A673 (cell line): ENCODE data around the gene C3orf33. TPM values are rescaled to one million over a fixed set of nuclear protein-coding genes. Genes with fewer than 3 reads are reported as not detected.
"Not testable (repeated sequence)": the region's sequence is repeated elsewhere in the genome, so short reads cannot be mapped to it uniquely, and the experiment has no call there.

Experiments
- BruUV-seq: library from RNA; stranded (reverse); fragments of 400-500 nt; replicated peaks from 2 replicates; lab custom pipeline; 2021; lab: Mats Ljungman, UMichigan
- CTCF ChIA-PET: fragments of 300-600 bp; sonication (Branson Sonifier 250); formaldehyde crosslinking; loops from one replicate; lab custom pipeline; 2022; ENCODE audit warnings: antibody characterized with exemption; lab: Charles Lee
- POLR2A ChIA-PET: fragments of 300-600 bp; sonication (Branson Sonifier 250); formaldehyde crosslinking; loops from one replicate; lab custom pipeline; 2022; ENCODE audit warnings: antibody characterized with exemption; ENCODE audit not compliant: low non-redundant PET; lab: Charles Lee
- DNase-seq: peaks from one replicate; pipeline ENCODE4 v3.0.0-alpha.2; 2015; ENCODE audit warnings: low spot score
- H3K27ac ChIP-seq: fragments of 200-600 bp; sonication (generic); 2 replicates; pipeline ENCODE4 v1.5.1; 2016; ENCODE audit warnings: mixed run types, low read depth, mild to moderate bottlenecking, mixed read lengths, antibody characterized with exemption, low read length; ENCODE audit not compliant: poor library complexity, severe bottlenecking
- H3K27me3 ChIP-seq: fragments of 200-600 bp; sonication (generic); replicated peaks from 2 replicates; pipeline ENCODE4 v1.6.1; 2017; ENCODE audit warnings: mixed run types, low read depth, mild to moderate bottlenecking, mixed read lengths, antibody characterized with exemption, low read length; ENCODE audit not compliant: insufficient read depth, poor library complexity
- H3K36me3 ChIP-seq: fragments of 200-600 bp; sonication (generic); 2 replicates; pipeline ENCODE4 v1.6.1; 2016; ENCODE audit warnings: mixed run types, mild to moderate bottlenecking, mixed read lengths, antibody characterized with exemption, low read length; ENCODE audit not compliant: insufficient read depth, poor library complexity, severe bottlenecking
- H3K4me1 ChIP-seq: fragments of 200-600 bp; sonication (generic); 2 replicates; pipeline ENCODE4 v1.6.1; 2017; ENCODE audit warnings: mixed run types, mild to moderate bottlenecking, mixed read lengths, antibody characterized with exemption, low read length; ENCODE audit not compliant: insufficient read depth, poor library complexity, severe bottlenecking
- H3K4me3 ChIP-seq: fragments of 200-600 bp; sonication (generic); 2 replicates; pipeline ENCODE4 v1.5.1; 2016; ENCODE audit warnings: low read depth, mixed run types, mild to moderate bottlenecking, mixed read lengths, low read length; ENCODE audit not compliant: poor library complexity, severe bottlenecking
- H3K9me3 ChIP-seq: fragments of 200-600 bp; sonication (generic); 2 replicates; pipeline ENCODE4 v1.6.1; 2016; ENCODE audit warnings: mixed run types, low read depth, mild to moderate bottlenecking, mixed read lengths, antibody characterized with exemption, low read length; ENCODE audit not compliant: poor library complexity, severe bottlenecking
- EZH2 ChIP-seq: fragments of 200-600 bp; sonication (generic); IDR thresholded peaks from 2 replicates; pipeline ENCODE4 v1.6.1; 2017; ENCODE audit warnings: borderline replicate concordance, low read depth, mild to moderate bottlenecking, mixed read lengths, antibody characterized with exemption, low read length; ENCODE audit not compliant: poor library complexity, severe bottlenecking
- intact Hi-C: fragments of 100-400 bp; cut with micrococcal nuclease; formaldehyde crosslinking; loops from one replicate; pipeline ENCODE4 v1.10.0; 2022; ENCODE audit not compliant: unreplicated experiment
- total RNA-seq: library from RNA; stranded (reverse); gene quantifications from 2 replicates; pipeline ENCODE4 v1.2.3, GENCODE V29; 2021
- TF ChIP-seq, protein P1 (sequence below): fragments of 300-800, 200-600 bp; sonication (generic); conservative IDR thresholded peaks from 2 replicates; pipeline ENCODE4 v1.5.1; 2017; ENCODE audit warnings: low read depth, mild to moderate bottlenecking, antibody characterized with exemption, low read length, moderate library complexity, mixed read lengths

C3orf33 gene
- total RNA-seq, 1 experiment from 2014 or later, result 2.9 TPM

DNA sequence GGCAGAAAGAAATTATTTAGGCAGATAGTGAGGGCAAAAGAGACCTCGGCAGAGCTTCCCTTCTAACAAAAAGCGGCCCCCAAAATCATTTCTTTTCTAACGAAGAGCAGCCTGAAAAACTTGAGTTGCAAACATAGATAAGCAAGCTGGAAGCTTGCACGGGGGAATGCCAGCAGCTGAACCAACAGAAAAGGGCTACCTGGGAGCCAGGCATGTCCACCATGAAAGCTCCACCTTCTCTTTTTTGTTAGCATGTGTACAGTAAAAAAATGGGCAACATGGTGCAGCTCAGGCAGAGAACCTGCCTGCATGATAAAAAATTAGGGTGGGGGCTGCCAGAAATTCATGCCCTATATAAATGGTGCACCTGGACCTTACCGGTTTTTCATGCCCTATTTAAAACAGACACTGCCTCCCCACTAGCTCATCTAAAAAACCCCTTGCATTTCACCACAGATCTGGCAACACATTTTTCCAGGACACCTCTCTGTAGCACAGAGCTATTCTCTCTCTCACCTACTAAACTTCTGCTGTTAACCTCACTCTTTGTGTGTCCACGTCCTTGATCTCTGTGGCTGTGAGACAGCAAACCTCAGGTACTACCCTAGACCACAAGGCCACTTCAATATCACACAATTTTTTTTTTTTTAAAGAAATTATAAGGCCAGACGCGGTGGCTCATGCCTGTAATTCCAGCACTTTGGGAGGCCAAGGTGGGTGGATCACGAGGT, 29.4 kb upstream of the C3orf33 start:
- CTCF ChIA-PET, result no interaction called here
- BruUV-seq, result no TSS peak

DNA sequence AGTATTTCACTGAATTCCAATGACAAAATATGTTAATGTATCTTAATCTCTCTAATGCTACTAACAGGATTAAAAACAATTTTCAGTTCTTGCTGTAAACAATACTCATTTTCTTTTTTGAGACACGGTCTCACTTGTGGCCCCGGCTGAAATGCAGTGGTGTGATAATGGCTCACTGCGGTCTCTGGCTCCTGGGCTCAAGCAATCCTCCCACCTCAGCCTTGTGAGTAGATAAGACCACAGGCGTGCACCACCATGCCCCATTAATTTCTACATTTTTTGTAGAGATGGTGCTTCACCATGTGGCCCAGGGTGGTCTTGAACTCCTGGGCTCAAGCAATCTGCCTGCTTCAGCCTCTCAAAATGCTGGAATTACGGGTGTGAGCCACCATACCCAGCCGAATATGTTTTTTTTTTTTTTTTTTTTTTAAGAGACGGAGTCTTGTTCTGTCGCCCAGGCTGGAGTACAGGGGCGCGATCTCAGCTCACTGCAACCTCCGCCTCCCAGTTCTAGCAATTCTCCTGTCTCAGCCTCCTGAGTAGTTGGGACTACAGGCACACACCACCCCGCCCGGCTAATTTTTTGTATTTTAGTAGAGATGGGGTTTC, 22.5 kb upstream of the C3orf33 start:
- BruUV-seq, H3K4me1 ChIP-seq, POLR2A ChIA-PET, H3K9me3 ChIP-seq, H3K27ac ChIP-seq, intact Hi-C loops, H3K27me3 ChIP-seq, CTCF ChIA-PET, H3K4me3 ChIP-seq, DNase-seq, H3K36me3 ChIP-seq: not testable (repeated sequence)

More for the DNA sequence above, 29.4 kb upstream of the C3orf33 start:
- TF ChIP-seq EZH2, result no peak
- TF ChIP-seq, protein P1, sequence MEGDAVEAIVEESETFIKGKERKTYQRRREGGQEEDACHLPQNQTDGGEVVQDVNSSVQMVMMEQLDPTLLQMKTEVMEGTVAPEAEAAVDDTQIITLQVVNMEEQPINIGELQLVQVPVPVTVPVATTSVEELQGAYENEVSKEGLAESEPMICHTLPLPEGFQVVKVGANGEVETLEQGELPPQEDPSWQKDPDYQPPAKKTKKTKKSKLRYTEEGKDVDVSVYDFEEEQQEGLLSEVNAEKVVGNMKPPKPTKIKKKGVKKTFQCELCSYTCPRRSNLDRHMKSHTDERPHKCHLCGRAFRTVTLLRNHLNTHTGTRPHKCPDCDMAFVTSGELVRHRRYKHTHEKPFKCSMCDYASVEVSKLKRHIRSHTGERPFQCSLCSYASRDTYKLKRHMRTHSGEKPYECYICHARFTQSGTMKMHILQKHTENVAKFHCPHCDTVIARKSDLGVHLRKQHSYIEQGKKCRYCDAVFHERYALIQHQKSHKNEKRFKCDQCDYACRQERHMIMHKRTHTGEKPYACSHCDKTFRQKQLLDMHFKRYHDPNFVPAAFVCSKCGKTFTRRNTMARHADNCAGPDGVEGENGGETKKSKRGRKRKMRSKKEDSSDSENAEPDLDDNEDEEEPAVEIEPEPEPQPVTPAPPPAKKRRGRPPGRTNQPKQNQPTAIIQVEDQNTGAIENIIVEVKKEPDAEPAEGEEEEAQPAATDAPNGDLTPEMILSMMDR, result no peak
- no peaks in the 10 kb centered on the region for H3K9me3 ChIP-seq
- H3K36me3 ChIP-seq, result peaks cover 5% of the 10 kb centered on the region
- intact Hi-C loops, result no loop called here
- POLR2A ChIA-PET, result no interaction called here
- no peak for DNase-seq
- H3K4me3 ChIP-seq, result no peak overlapping the region
- H3K4me1 ChIP-seq, result no peaks in the 10 kb centered on the region
- H3K27ac ChIP-seq, result no peak overlapping the region
- no peaks in the 10 kb centered on the region for H3K27me3 ChIP-seq

DNA sequence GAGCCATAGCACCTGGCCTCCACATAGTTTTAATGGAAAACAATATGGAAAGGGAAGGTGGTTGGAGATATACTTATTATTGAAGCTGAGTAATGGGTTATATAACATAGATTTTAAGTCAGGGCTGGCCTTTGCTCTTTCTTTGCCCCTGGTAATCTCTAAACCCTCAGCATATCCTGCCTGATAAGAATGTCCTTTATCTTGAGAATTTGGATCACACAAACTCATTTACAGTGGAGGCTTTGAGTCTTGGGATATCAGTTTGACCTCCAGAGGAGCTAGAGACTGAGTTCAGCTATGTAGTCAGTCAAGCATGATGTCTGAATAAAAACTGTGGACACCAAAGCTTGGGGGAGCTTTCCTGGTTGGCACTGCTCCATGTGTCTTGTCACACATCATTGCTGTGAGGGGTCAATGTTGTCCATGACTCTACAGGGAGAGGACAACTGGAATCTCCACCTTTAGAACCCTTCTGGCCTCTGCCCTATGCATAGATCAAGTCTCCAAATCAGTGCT, 9.0 kb upstream of the C3orf33 start:
- H3K27me3 ChIP-seq, result no peaks in the 10 kb centered on the region
- intact Hi-C loops, result loop anchor here (5.0 kb wide), 1 partner anchor 67 kb away; no protein-coding TSS in a partner anchor
- no peak for TF ChIP-seq EZH2
- TF ChIP-seq, protein P1, result no peak
- no peaks in the 10 kb centered on the region for H3K36me3 ChIP-seq
- ChIA-PET POLR2A (no interaction called here), CTCF (no interaction called here)
- no peak overlapping the region for H3K27ac ChIP-seq
- H3K9me3 ChIP-seq, result no peaks in the 10 kb centered on the region
- no peaks in the 10 kb centered on the region for H3K4me1 ChIP-seq
- H3K4me3 ChIP-seq, result no peak overlapping the region
- BruUV-seq, result no TSS peak
- no peak for DNase-seq

DNA sequence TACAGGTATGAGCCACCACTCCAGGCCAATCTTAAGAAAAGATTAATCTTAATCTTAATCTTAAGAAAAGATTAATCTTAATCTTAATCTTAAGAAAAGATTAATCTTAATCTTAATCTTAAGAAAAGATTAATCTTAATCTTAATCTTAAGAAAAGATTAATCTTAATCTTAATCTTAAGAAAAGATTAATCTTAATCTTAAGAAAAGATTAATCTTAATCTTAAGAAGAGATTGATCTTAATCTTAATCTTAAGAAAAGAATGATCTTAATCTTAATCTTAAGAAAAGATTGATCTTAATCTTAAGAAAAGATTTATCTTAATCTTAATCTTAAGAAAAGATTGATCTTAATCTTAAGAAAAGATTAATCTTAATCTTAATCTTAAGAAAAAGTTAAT, 7.1 kb upstream of the C3orf33 start:
- CTCF ChIA-PET, result not testable (repeated sequence)

More for the DNA sequence above, 7.1 kb upstream of the C3orf33 start:
- H3K9me3 ChIP-seq, DNase-seq, BruUV-seq, H3K27ac ChIP-seq, H3K4me3 ChIP-seq, intact Hi-C loops, H3K4me1 ChIP-seq, H3K27me3 ChIP-seq, H3K36me3 ChIP-seq: not testable (repeated sequence)
- POLR2A ChIA-PET, result interaction anchor here (0.6 kb wide), 1 partner anchor 356 kb away, joined by 4 read pairs; no protein-coding TSS in a partner anchor
